NCI-H2171 treated with DMSO at 0.1 percent for 48 hours (cell line): ENCODE data around the gene AKT2.

Source experiments
- DNase-seq: peaks from one replicate; lab custom pipeline; 2025; lab: John Stamatoyannopoulos, UW

The AKT2 gene

GRCh38 chr19:40190891-40191835 lies 94.0 kb downstream of the AKT2 start, which contains the start of gene MAP3K10:
Gene MAP3K10, plus strand, starts transcription at chr19:40191426. Its CDS starts 606 bp downstream, at chr19:40192032.
- peak; percentile 61 for DNase-seq

GRCh38 chr19:40184273-40184672 lies 100.9 kb downstream of the AKT2 start:
- DNase-seq = no peak
